Measurements from ENCODE around the gene EIF2D.
A peak's percentile ranks its signal among the peaks of the same experiment; 100 is the strongest.
"Not testable (repeated sequence)": the region's sequence is repeated elsewhere in the genome, so short reads cannot be mapped to it uniquely, and the experiment has no call there.

EIF2D gene, protein sequence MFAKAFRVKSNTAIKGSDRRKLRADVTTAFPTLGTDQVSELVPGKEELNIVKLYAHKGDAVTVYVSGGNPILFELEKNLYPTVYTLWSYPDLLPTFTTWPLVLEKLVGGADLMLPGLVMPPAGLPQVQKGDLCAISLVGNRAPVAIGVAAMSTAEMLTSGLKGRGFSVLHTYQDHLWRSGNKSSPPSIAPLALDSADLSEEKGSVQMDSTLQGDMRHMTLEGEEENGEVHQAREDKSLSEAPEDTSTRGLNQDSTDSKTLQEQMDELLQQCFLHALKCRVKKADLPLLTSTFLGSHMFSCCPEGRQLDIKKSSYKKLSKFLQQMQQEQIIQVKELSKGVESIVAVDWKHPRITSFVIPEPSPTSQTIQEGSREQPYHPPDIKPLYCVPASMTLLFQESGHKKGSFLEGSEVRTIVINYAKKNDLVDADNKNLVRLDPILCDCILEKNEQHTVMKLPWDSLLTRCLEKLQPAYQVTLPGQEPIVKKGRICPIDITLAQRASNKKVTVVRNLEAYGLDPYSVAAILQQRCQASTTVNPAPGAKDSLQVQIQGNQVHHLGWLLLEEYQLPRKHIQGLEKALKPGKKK

GRCh38 chr1:206612129-206612876 lies at the start of gene EIF2D:
TSS of gene EIF2D (minus strand) at chr1:206612465. CDS start at chr1:206612342, 123 bp downstream.
- DNase-seq, result peak; percentile 67 to 92

DNA sequence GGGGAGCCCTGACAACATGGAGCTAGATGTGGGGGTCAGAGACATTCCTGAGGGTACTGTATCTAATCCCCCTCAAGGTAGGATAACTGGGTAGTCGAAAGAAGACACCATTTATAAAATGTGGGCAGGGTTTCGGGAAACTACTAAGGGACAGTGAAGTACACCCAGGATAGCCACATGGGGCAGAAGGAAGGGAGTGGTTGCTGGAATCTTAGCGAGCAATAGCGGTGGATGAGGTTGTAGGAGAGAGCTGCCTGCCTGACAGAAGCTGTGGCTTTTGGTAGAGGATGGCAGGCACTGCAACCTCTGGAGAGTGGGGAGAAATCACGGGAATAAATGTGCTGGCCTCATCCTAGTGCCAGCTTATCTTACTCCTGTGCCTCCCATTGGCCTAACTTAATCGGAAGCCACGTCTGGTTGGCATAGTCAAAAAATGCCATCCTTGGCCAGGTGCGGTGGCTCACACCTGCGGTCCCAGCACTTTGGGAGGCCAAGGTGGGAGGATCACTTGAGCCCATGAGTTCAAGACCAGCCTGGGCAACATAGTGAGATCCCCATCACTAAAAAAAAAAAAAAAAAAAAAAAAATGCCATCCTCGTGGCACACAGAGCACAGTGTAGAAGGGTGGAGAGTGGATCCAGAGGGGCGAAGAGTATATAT lies 49.0 kb upstream of the EIF2D start:
- no peak for DNase-seq

GRCh38 chr1:206660136-206660535 lies 47.9 kb upstream of the EIF2D start:
- no peak for DNase-seq

- no peak for DNase-seq
Observed at GRCh38 chr1:206658981-206659273, 46.7 kb upstream of the EIF2D start.

DNA sequence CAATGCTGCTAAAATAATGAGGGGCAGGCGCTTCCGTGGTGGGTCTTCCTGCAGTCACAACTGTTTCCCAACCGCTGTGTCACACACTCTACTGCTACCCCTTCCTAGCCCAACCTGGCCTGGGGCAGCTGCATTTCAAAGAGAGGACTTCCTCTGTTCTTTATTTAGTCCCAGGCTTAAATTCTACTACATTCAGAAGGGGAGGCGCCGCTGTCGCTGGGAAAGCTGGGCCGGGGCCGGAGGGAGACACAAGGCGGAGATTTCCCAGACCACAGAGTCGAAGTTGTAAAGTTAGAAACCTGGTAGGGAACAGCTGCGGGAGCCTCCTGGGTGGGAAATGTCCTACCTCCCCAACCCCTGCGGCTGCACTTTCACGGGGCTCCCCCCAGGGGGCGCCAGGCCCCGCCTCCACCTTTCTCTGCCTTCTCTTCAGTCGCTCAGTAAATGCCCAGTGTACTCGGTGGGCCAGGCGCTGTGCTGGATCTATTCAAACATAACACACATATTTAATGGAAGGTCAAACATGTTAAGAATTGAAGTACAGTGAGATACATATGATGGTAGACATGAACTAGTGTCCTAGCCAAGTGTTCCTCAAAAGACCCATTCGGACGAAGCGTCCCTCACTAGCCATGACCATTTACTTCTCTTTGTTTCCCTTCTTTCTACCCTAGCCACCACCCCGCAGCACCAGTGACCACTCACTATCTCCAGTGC lies 46.2 kb upstream of the EIF2D start:
- no peak for DNase-seq

GRCh38 chr1:206657751-206658150 lies 45.5 kb upstream of the EIF2D start:
- no peak for DNase-seq

DNA sequence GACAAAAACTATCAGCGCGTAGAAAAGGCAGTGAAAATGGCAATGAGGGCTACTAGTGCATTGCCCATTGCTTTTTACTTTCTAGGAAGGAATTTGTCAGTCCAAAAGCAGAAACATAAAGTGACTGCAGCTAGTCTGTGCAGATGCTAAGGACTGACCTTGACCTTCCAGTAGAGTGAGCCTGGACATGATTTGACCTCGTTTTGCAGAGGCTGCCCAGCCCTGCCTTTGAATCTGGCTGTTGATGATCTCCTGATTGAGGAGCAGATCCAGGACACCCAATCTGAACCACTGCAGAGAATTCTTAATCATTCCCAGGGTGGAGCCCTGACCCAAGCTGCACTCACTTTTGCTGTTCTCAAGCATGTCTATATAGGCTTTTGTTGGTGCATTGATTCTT lies 44.7 kb upstream of the EIF2D start:
- no peak for DNase-seq

DNA sequence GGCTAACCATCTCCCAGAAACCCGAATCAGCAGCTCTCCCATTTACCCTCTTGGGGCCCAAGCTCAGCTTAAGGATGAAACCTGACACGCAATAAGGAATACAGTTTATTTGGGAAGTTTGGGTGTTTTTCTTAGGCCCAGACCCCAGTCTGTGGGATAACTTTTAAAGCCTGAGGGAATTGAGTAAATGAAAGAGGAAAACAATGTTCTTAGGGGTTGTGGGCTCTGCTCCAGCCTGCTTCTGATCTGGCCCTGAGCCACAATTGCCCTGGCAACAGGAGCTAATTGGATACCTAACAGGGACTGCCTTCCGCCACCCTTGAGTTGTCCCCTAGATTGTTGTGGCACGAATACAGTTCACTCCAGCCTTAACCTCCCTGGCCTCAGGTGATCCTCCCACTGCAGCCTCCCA lies 43.2 kb upstream of the EIF2D start:
- DNase-seq, result no peak

- no peak for DNase-seq
Observed at GRCh38 chr1:206654828-206655227, 42.6 kb upstream of the EIF2D start.

- no peak for DNase-seq
Observed at GRCh38 chr1:206653715-206654459, 41.6 kb upstream of the EIF2D start.

DNA sequence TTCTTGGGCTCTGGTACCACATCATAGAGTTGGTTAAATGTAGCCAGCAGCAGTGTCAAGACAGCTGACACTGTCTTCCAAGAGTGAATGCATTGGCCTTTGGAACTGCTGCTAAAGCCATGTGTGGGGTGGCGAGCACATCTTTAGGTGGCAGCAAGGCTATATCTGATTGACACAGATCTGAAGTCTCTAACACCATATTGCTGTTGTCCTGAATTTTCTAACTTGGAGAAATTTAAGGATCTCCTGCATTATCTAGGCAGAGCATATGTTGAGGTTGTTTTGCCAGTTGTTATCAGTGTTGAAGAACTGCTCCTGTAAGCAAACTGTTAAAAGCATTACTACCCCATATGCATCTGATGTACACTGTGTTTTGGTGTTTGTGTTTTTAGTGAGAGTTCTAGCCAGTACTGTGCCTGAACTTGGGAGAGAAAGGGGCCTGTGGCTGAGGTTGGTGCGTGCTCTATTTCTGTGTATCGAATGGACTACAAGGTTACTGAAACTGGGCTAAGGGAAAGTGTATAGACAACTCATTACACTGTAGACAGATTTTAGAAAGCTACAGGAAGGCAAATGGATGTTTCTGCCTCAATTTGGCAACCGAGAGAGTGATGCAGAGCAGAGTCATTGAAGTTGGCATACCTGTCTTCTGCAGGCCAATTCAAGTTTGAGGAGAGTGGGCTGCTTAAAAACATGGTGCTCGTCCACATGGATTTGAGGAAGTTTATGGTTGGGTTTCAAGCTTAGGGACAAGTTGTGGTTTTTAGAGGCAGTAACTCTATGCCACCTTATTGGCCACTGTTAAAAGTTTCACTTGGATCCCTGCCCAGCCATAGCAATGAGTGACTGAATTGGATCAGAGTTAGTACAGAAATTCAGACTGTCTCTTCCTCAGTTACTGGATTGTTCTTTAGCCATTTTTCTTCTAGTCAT lies 40.0 kb upstream of the EIF2D start:
- DNase-seq, result no peak

- no peak for DNase-seq
Observed at GRCh38 chr1:206651014-206651413, 38.7 kb upstream of the EIF2D start.

- DNase-seq, result no peak
Observed at GRCh38 chr1:206649261-206649921, 37.1 kb upstream of the EIF2D start.

DNA sequence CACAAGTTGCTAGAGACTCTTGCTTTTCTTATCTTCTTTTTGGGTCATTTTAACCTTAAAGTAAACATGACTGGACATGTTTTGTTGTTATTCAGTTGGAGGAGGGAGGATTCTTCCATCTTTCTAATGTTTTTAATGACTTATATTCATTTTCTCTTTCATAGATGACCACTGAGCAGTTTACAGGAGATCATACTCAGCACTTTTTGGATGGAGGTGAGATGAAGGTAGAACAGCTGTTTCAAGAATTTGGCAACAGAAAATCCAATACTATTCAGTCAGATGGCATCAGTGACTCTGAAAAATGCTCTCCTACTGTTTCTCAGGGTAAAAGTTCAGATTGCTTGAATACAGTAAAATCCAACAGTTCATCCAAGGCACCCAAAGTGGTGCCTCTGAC lies 35.0 kb upstream of the EIF2D start:
- DNase-seq, result no peak

DNA sequence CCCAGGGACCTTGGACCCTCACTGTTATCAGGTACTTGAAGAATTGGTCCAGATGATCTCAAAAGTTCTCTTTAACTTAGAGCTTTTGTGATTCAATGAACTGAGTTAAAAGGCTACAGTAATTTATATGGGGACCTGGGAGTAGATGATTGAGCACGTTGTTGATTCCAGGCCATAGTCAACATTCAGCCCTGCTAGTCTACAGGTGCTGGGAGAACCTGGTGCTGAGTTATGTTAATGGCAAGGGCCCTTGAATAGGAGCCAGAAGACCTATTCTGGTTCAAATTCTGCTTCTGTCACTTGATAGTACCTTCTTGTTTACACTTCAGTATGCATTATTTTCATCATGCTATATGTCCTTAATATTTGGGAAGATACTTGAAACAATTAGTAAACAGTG lies 34.2 kb upstream of the EIF2D start:
- DNase-seq, result no peak

DNA sequence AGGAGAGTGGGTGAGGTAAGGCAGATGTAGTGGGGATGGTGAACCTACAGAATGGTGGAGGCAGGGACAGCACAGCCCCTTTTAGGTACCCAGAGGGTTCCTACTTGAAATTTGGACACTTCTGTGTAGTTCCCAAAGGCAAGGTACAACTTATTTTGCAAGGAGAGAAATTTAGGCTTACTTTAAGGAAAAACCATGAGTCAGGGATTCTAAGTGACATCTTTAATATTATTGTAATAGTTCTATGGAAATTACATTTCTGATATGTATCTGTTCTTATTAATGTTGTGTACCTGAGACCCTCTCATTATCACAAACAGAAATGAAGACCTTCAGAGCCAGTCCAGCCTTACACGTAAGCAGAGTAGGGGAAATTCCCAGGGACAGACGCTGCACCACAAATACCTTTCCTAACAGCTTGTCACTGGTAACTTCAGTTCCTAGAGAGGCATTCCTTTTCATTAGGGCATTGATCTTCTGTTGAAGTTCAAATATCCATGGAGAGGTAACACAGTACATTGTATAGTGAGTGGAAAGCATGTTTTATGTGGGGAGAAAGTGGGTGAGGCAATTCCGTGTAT lies 30.9 kb upstream of the EIF2D start:
- DNase-seq, result no peak

- DNase-seq, result not testable (repeated sequence)
Observed at GRCh38 chr1:206642074-206642473, 29.8 kb upstream of the EIF2D start.

DNA sequence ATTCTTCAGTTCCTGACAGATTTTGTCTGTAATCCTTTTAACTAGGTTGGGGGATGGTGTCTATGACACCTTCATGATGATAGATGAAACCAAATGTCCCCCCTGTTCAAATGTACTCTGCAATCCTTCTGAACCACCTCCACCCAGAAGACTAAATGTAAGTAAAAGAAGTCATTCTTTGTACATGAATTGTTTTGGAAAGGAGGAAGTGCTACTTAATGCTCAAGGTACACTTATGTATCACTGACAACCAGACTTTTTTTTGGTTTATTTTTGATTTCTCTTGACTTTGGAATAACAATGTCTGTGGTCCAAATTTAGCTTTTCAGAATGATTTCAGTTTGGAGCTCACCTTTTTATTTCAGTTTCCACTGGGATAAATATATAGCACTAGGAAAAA lies 25.3 kb upstream of the EIF2D start:
- DNase-seq, result no peak

- DNase-seq, result no peak
Observed at GRCh38 chr1:206636671-206637070, 24.4 kb upstream of the EIF2D start.

GRCh38 chr1:206635978-206636345 lies 23.7 kb upstream of the EIF2D start:
- peak in 1 of 2 experiments; percentile 47 for DNase-seq

Data from NCI-H526 (cell line).